Right lobe of liver (tissue), 4 donors: Measurements from ENCODE around the gene TBCK.

Experiments
- CTCF ChIP-seq, 4 donors: fragments of 200-600 bp in 3 of 4; fragments of 450-650 bp in 1 of 4; IDR thresholded peaks; one replicate each; pipeline versions ENCODE4 v1.5.1 to v1.8.0; 2016 to 2022; ENCODE audit warnings: antibody characterized with exemption in 4 of 4, mild to moderate bottlenecking in 2 of 4
- POLR2A ChIP-seq: fragments of 450-650 bp; IDR thresholded peaks from one replicate; pipeline ENCODE4 v1.6.1; 2017; ENCODE audit warnings: antibody characterized with exemption, mild to moderate bottlenecking
- donor health status: DM: no; HTN: no; CAD: no.
- donor health status: DM: no; HTN: no; CAD: no.
- donor health status: DM: no; HTN: yes; CAD: no.

GRCh38 chr4:106126062-106126461 lies 189.9 kb downstream of the TBCK start:
- TF ChIP-seq CTCF (IDR thresholded peaks at IDR 0.05): no peak
- no peak for TF ChIP-seq POLR2A
